SU-DHL-6 (cell line): ENCODE results near the gene NAA60.

ENCODE experiments used
- H2AFZ ChIP-seq: fragments of 200-600 bp; sonication (generic); 2 replicates; pipeline ENCODE4 v1.6.1; 2014; ENCODE audit warnings: low read depth, mild to moderate bottlenecking, moderate library complexity, mixed read lengths, antibody characterized with exemption, low read length; ENCODE audit not compliant: severe bottlenecking
- H3F3A ChIP-seq: fragments of 200-600 bp; shearing (Covaris generic); 2 replicates; pipeline ENCODE4 v1.6.0; 2016; ENCODE audit warnings: antibody characterized with exemption, mild to moderate bottlenecking; ENCODE audit not compliant: insufficient read depth
- H3K27ac ChIP-seq: fragments of 200-600 bp; sonication (generic); 2 replicates; pipeline ENCODE4 v1.5.1; 2016; ENCODE audit warnings: low read depth, mild to moderate bottlenecking, low read length, moderate library complexity, mixed read lengths
- H3K27me3 ChIP-seq: fragments of 200-600 bp; sonication (generic), shearing (Covaris generic); 2 replicates; pipeline ENCODE4 v1.6.0; 2014; ENCODE audit warnings: mild to moderate bottlenecking, low read length
- H3K36me3 ChIP-seq: fragments of 200-600 bp; sonication (generic); 2 replicates; pipeline ENCODE4 v1.6.1; 2014; ENCODE audit warnings: mild to moderate bottlenecking, low read length, mixed read lengths
- H3K4me2 ChIP-seq: fragments of 300-600, 200-600 bp; shearing (Covaris generic), sonication (generic); 2 replicates; pipeline ENCODE4 v1.6.0; 2014; ENCODE audit warnings: low read length, low read depth, mild to moderate bottlenecking; ENCODE audit not compliant: poor library complexity, severe bottlenecking
- H3K4me3 ChIP-seq: fragments of 200-600 bp; sonication (generic); 2 replicates; pipeline ENCODE4 v1.5.1; 2014; ENCODE audit warnings: antibody characterized with exemption, low read length, mild to moderate bottlenecking, mixed read lengths; ENCODE audit not compliant: insufficient read depth, poor library complexity, severe bottlenecking
- H3K79me2 ChIP-seq: fragments of 200-600 bp; sonication (generic); 2 replicates; pipeline ENCODE4 v1.6.1; 2014; ENCODE audit warnings: mild to moderate bottlenecking, low read length, moderate library complexity; ENCODE audit not compliant: insufficient read depth
- H3K9ac ChIP-seq: fragments of 200-600 bp; sonication (generic); 2 replicates; pipeline ENCODE4 v1.7.0; 2014; ENCODE audit warnings: mild to moderate bottlenecking, low read length
- H3K9me2 ChIP-seq: fragments of 200-600 bp; sonication (generic); replicated peaks from 2 replicates; pipeline ENCODE4 v1.6.1; 2014; ENCODE audit warnings: low read length; ENCODE audit not compliant: insufficient read depth
- H3K9me3 ChIP-seq: fragments of 200-600 bp; sonication (generic); 2 replicates; pipeline ENCODE4 v1.6.1; 2014; ENCODE audit warnings: low read length, mixed read lengths; ENCODE audit not compliant: insufficient read depth
- H4K20me1 ChIP-seq: fragments of 200-600 bp; sonication (generic); 2 replicates; pipeline ENCODE4 v1.6.1; 2014; ENCODE audit warnings: low read depth, mild to moderate bottlenecking, antibody characterized with exemption, low read length, moderate library complexity, mixed read lengths
- CTCF ChIP-seq: fragments of 200-600 bp; sonication (generic); IDR thresholded peaks from one replicate; pipeline ENCODE4 v1.5.1; 2017; ENCODE audit warnings: antibody characterized with exemption, mild to moderate bottlenecking, low read length, moderate library complexity; ENCODE audit not compliant: insufficient read depth, poor library complexity, severe bottlenecking
- EZH2phosphoT487 ChIP-seq: fragments of 200-600 bp; sonication (generic), shearing (Covaris generic); conservative IDR thresholded peaks from 2 replicates; pipeline ENCODE4 v1.6.1; 2018; ENCODE audit warnings: mild to moderate bottlenecking, antibody characterized with exemption, low read length, moderate library complexity, mixed read lengths

The NAA60 gene

DNA sequence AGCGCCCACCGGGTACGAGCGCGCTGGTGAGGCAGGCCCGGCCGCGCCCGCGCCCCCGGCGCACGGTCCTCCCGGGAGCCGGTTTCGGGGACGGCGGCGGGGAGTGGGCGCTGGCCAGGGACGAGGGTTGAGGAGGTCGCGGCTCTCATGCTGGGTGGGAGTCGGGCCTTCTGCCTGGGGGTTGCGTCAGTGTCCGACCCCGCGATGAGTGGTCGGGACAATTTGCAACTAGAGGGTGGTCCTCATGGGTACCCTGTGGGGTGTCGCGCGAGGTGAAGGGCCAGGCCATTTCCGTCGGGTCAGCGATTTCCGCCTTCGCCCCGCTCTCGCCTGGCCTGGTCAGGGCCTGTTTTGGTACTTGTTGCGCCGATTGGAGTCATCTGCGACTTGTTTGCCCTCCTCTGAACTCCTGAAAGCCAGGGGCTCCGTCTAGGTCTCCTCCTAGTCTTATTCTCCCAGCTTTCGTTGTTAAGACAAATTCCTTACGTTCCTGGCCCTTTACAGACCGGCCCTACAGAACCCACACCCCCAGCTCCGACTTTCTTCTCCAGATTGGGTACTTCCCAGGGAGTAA lies 14.9 kb downstream of the NAA60 start:
- H3K79me2 ChIP-seq = peaks cover 52% of the 10 kb centered on the region
- no peak overlapping the region for H2AFZ ChIP-seq
- peak overlapping the region; percentile 77 for H3K4me3 ChIP-seq
- peaks cover 3% of the 10 kb centered on the region; the same call in 1 of the 2 replicates for H4K20me1 ChIP-seq
- no peaks in the 10 kb centered on the region for H3K9me3 ChIP-seq
- H3K4me2 ChIP-seq = peak overlapping the region; percentile 96
- TF ChIP-seq CTCF (no peak), EZH2phosphoT487 (no peak)
- no peaks in the 10 kb centered on the region for H3K27me3 ChIP-seq
- no peaks in the 10 kb centered on the region for H3K36me3 ChIP-seq
- H3K27ac ChIP-seq = peak overlapping the region; percentile 64
- H3F3A ChIP-seq = peaks cover 15% of the 10 kb centered on the region
- peak overlapping the region; percentile 80 for H3K9ac ChIP-seq
- no peaks in the 10 kb centered on the region for H3K9me2 ChIP-seq

DNA sequence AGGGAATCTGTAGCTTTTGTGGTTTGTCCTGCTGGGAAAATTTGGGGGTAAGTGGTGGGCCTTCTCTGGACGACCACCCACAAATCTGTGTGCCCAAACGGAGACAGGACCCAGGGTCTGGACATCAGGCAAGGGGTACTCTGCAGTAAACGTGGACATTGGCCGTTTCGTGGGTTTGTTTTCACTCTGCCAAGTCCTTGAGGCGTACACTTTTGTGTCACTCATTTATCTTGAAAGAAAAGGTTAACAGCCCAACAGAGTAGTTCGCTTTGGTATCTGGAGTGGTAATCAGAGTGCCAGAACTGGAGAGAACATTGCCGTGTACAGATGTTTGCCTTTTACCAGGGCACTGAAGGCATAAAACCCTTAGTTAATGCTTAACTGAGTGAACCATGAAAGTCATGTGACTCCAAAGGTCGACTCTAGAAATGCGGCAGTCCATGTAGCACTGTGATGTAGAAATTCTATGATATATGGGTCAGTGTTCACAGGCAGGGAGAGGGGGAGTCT lies 15.4 kb downstream of the NAA60 start:
- Histone ChIP-seq H3K9me3 (no peaks in the 10 kb centered on the region), H3F3A (peaks cover 15% of the 10 kb centered on the region), H3K9me2 (no peaks in the 10 kb centered on the region), H4K20me1 (peaks cover 3% of the 10 kb centered on the region; the same call in 1 of the 2 replicates), H3K9ac (peak overlapping the region; percentile 80), H3K27ac (peak overlapping the region; percentile 64), H2AFZ (no peak overlapping the region), H3K4me3 (peak overlapping the region; percentile 77), H3K79me2 (peaks cover 57% of the 10 kb centered on the region), H3K4me2 (peak overlapping the region; percentile 96), H3K27me3 (no peaks in the 10 kb centered on the region), H3K36me3 (no peaks in the 10 kb centered on the region)
- TF ChIP-seq EZH2phosphoT487 (no peak), CTCF (no peak)

DNA sequence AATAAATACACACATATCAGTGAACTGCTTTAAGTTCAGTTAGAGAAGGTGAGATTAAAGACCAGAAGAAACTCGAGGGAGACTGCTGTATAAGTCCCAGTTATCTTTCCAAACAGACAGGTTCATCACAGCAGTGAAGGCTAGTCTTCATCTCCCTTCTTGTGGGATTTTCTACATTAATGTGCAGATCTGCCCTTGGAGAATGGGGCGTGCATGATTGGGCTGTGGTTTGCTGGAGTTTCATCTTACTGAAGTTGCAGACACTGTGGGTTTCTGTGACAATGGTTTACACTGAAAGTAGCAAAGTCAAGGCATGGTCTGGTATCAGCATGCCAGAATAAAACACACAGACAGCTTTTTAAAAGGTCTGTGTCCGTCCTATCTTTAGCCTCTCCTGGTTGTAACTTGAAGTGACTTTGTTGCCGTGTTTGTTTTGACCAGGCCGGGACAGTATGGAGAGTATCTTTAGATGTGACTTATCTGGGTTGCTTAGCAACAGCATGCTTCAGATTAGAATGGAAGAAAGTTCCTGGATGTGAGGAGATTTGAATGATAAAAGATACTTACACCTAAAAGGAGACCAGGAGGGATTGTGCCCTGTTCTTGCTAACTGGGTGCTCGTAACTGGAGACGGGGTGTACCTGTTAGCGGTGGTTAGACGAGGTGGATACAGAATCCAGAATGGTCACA lies 16.1 kb downstream of the NAA60 start:
- peak overlapping the region; percentile 64 for H3K27ac ChIP-seq
- H3K9ac ChIP-seq = peak overlapping the region; percentile 80
- H3K27me3 ChIP-seq = no peaks in the 10 kb centered on the region
- TF ChIP-seq CTCF = no peak
- TF ChIP-seq EZH2phosphoT487 = no peak
- H3K79me2 ChIP-seq = peaks cover 64% of the 10 kb centered on the region
- H2AFZ ChIP-seq = no peak overlapping the region
- no peaks in the 10 kb centered on the region for H3K36me3 ChIP-seq
- H3K4me2 ChIP-seq = peak overlapping the region; percentile 96
- H4K20me1 ChIP-seq = peaks cover 6% of the 10 kb centered on the region; the same call in 1 of the 2 replicates
- peaks cover 15% of the 10 kb centered on the region for H3F3A ChIP-seq
- H3K9me2 ChIP-seq = no peaks in the 10 kb centered on the region
- H3K9me3 ChIP-seq = no peaks in the 10 kb centered on the region
- H3K4me3 ChIP-seq = peak overlapping the region; percentile 77
